Measurements from ENCODE around the gene ZP2.

GRCh38 chr16:21242756-21243155 is 31.4 kb upstream of the ZP2 start:
- TF ChIP-seq CTCF (IDR thresholded peaks at IDR 0.05), result no peak
- TF ChIP-seq POLR2A (IDR thresholded peaks at IDR 0.05), result no peak
